Memory B cell (primary cell): ENCODE measurements around the gene CYYR1.

Source experiments
- ATAC-seq: fragments of 150-1000 bp; cut with Tn5 transposase; 2 replicates; pipeline ENCODE4 v1.10.0; 2021; ENCODE audit warnings: low read depth, mild to moderate bottlenecking, moderate library complexity
- DNase-seq, 2 donors: peaks; one replicate each; pipeline ENCODE4 v3.0.0; 2022; ENCODE audit warnings: low spot score in 2 of 2
- H3K27ac Mint-ChIP-seq: one replicate; pipeline ENCODE4 v1.8.0; 2022; ENCODE audit warnings: mild to moderate bottlenecking, moderate library complexity, mixed read lengths
- H3K27me3 Mint-ChIP-seq: one replicate; pipeline ENCODE4 v1.8.0; 2022; ENCODE audit warnings: mixed read lengths
- H3K36me3 Mint-ChIP-seq: one replicate; pipeline ENCODE4 v1.8.0; 2022; ENCODE audit warnings: mild to moderate bottlenecking, mixed read lengths
- H3K4me1 Mint-ChIP-seq: one replicate; pipeline ENCODE4 v1.8.0; 2022; ENCODE audit warnings: mixed read lengths
- H3K4me3 Mint-ChIP-seq: one replicate; pipeline ENCODE4 v1.8.0; 2022; ENCODE audit warnings: mild to moderate bottlenecking, moderate library complexity, mixed read lengths
- H3K9me3 Mint-ChIP-seq: one replicate; pipeline ENCODE4 v1.8.0; 2022; ENCODE audit warnings: mixed read lengths

The CYYR1 gene

DNA sequence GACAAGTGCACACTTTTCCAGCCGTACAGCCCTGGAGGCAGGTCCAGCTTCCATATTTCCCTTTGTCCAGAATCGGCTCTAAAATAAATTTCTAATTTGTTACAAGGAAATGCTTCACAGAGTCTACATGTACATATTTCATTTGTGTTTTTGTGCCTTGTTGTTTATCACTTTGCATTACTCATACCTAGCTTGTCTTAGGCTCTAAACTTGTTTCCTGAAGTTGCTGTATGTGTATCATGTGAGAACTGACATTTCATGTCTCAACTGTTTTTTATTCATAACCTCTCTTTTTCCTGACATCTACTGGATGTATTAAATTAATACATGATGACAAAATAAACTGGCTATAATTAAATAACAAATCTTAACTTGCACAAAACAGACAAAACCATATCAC, 7.5 kb downstream of the CYYR1 start:
- H3K27me3 Mint-ChIP-seq, result peaks cover 3% of the 10 kb centered on the region
- ATAC-seq, result no peak
- no peak for DNase-seq
- H3K4me3 Mint-ChIP-seq, result no peak overlapping the region
- H3K4me1 Mint-ChIP-seq, result no peaks in the 10 kb centered on the region
- H3K9me3 Mint-ChIP-seq, result no peaks in the 10 kb centered on the region
- H3K27ac Mint-ChIP-seq, result no peak overlapping the region
- no peaks in the 10 kb centered on the region for H3K36me3 Mint-ChIP-seq

DNA sequence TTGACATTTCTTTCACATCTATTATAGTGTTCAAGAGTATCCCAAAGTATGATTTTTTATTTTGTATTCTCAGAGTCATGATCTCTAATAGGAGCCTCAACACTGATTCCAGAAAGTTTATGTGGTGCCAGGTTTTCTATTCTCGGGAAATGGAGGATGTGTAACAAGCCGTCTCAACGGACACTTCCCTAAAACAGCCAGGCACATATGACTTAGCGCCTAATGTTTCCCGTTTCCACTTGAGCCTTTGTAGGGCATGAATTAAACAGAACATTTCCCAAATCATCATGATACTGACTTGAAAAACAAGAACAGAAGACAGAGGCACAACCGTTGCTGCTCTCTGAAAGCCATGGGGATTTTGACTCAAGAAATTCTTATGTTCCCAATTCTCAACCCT, 8.0 kb downstream of the CYYR1 start:
- H3K36me3 Mint-ChIP-seq, result no peaks in the 10 kb centered on the region
- DNase-seq (no peak), ATAC-seq (no peak)
- no peak overlapping the region for H3K27ac Mint-ChIP-seq
- no peaks in the 10 kb centered on the region for H3K9me3 Mint-ChIP-seq
- peaks cover 3% of the 10 kb centered on the region for H3K27me3 Mint-ChIP-seq
- no peak overlapping the region for H3K4me3 Mint-ChIP-seq
- H3K4me1 Mint-ChIP-seq, result no peaks in the 10 kb centered on the region

DNA sequence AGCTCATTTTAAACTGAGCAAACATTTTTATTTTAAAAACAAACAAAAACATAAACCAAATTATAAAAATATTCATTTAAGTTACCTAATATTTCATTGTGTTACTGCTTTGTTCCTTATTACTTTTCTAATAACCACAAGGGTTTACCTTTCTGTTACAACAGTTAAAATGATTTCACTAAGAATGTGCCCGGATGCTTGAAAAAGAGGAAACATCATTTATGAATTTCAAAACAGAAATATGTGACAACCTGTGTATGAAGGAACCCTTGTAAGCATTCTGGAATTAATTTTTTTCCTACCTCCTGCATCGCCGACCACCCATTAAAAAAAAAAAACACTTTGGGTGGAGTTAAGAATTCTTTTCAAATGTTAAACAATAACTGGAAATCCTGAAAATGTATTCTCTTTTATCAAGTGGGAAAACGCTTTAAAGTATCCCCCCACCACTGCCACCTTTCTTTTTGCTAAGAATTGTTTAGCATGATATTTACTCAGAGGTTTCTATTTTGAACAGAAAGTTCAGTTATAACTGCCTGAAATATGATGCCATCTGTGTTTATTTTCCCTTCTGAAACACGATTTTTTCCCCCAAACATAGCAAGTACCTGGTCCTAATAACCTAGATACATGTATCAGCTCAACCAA, 9.1 kb downstream of the CYYR1 start:
- no peaks in the 10 kb centered on the region for H3K36me3 Mint-ChIP-seq
- peaks cover 3% of the 10 kb centered on the region for H3K27me3 Mint-ChIP-seq
- no peak overlapping the region for H3K4me3 Mint-ChIP-seq
- DNase-seq (no peak), ATAC-seq (no peak)
- H3K27ac Mint-ChIP-seq, result no peak overlapping the region
- H3K4me1 Mint-ChIP-seq, result no peaks in the 10 kb centered on the region
- H3K9me3 Mint-ChIP-seq, result no peaks in the 10 kb centered on the region

DNA sequence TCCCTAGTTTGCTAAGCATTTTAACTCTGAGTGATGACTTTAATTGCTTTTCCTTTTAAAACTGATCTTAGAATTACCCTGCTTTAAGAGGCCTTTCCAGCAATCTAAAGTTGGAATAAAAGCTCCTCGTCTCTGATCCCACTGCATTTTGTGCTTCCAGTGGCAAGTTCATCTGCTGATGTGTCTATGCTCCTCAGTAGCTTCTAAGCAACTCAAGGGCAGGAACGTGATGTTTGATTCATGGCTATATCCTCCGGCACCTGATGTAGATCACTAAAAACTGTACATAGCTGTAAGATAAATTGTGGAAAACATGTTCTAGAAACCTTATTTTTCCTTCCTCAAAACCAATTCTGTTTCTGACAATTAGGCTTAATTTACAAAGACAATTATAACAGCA, 12.5 kb downstream of the CYYR1 start:
- Mint-ChIP-seq H3K9me3 (no peaks in the 10 kb centered on the region), H3K4me3 (no peak overlapping the region), H3K36me3 (no peaks in the 10 kb centered on the region), H3K4me1 (no peaks in the 10 kb centered on the region), H3K27me3 (peaks cover 3% of the 10 kb centered on the region), H3K27ac (no peak overlapping the region)
- ATAC-seq (no peak), DNase-seq (no peak)

DNA sequence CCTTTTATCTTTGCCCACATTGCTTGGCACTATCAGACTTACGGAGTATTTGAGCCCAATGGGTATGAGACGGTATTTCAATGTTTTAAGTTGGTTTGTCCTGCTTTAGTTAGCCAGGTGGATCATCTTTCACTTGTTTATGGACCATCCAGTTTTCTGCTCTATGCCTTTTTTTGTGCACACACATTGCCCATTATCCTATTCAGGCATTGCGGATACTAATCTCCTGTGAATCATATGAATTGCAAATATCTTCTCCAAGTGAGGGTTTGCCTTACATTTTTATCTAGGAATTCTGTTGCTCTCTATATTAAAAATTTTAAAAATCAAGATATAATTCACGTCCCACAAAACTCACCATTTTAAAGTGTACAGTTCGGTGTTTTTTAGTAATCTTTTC, 14.0 kb downstream of the CYYR1 start:
- no peak overlapping the region for H3K27ac Mint-ChIP-seq
- H3K4me1 Mint-ChIP-seq, result no peaks in the 10 kb centered on the region
- no peaks in the 10 kb centered on the region for H3K9me3 Mint-ChIP-seq
- no peaks in the 10 kb centered on the region for H3K36me3 Mint-ChIP-seq
- ATAC-seq, result no peak
- peaks cover 3% of the 10 kb centered on the region for H3K27me3 Mint-ChIP-seq
- no peak for DNase-seq
- H3K4me3 Mint-ChIP-seq, result no peak overlapping the region

DNA sequence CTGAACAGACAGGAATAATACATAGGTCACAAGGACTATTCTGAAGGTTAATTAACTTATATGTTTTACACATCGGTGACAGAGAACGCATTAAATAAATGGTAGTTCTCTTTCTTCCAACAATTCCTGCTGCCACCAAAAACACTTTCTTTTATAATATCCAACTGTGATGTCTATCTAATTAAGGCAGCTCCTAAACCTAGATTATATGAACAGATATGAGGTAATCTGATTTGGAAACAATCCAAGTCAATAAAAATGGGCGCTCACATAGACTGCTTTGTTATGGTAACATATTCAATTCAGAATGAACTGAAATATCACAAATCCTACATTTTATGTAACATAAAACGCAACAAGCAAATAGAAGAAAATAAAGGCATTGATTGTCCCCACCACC, 16.0 kb downstream of the CYYR1 start:
- Mint-ChIP-seq H3K27me3 (no peaks in the 10 kb centered on the region), H3K9me3 (no peaks in the 10 kb centered on the region), H3K4me3 (no peak overlapping the region), H3K4me1 (no peaks in the 10 kb centered on the region), H3K27ac (no peak overlapping the region), H3K36me3 (no peaks in the 10 kb centered on the region)
- ATAC-seq (no peak), DNase-seq (no peak)

DNA sequence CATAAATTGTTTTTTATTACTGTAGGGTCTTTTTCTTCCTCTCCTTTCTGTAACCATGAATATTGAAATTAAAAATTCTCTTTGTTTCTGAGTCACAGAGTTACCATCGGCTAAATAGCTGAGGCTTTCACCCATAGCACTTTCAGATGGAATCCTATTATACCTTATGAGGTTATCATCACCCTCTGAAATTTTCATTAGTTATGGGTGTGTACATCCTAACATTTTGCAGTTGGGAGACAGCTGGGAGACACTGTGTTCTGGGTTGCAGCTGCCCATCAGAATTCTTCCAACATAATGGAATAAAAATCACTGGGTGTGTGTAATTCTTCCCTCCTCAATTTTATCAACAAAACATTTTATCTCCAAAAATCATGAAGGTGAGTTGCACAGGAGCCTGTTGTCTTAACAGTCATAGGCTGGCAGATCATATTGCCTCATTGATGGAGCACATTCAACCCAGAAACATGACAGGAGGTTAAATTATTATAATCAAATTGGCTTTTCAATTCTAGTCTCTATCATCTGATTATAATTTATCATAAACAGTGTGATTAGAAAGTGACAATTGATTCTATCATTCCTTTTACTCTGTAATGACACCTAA, 17.4 kb downstream of the CYYR1 start:
- H3K27ac Mint-ChIP-seq, result no peak overlapping the region
- H3K36me3 Mint-ChIP-seq, result no peaks in the 10 kb centered on the region
- no peak for DNase-seq
- no peaks in the 10 kb centered on the region for H3K4me1 Mint-ChIP-seq
- no peak for ATAC-seq
- no peaks in the 10 kb centered on the region for H3K9me3 Mint-ChIP-seq
- H3K4me3 Mint-ChIP-seq, result no peak overlapping the region
- no peaks in the 10 kb centered on the region for H3K27me3 Mint-ChIP-seq

DNA sequence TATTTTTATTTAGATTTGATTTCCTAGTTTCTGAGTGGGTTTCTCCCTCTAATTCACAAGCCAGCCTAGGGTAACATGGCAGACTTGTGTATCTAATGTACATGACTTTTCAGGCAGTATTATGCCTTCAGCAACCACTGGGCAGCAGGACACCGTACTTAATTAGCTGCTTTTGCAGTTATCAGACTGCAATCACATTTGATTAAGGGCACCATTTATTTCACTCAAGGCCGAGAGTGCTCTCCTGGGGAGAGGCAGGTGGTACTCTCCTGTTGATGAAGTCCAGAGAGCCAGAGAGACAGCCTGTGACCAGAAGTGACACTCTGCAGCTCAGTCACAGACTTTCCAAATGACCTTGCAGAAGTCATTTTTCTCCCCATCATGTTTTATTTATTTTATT, 18.7 kb downstream of the CYYR1 start:
- DNase-seq (no peak), ATAC-seq (no peak)
- Mint-ChIP-seq H3K27me3 (no peaks in the 10 kb centered on the region), H3K4me1 (no peaks in the 10 kb centered on the region), H3K9me3 (no peaks in the 10 kb centered on the region), H3K27ac (no peak overlapping the region), H3K36me3 (no peaks in the 10 kb centered on the region), H3K4me3 (no peak overlapping the region)

DNA sequence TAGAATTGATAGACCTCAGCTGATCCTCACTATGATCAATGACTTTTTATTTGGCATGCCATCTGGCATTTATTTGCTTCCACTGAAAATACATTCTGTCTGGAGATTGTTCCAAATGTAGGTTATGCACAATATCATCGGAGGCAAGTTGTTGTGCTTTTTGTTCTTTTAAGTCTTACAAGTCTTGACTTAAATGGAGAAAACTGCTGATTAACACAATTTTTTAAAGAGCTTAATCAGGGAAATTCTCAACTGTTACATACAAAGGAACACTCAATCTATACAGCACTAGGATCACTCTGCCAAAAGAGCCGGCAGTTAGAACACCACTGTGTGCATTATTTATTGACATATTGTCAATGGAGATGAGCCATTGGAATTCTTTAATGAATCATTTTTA, 19.2 kb downstream of the CYYR1 start:
- no peaks in the 10 kb centered on the region for H3K27me3 Mint-ChIP-seq
- no peak overlapping the region for H3K4me3 Mint-ChIP-seq
- H3K4me1 Mint-ChIP-seq, result no peaks in the 10 kb centered on the region
- DNase-seq, result no peak
- H3K36me3 Mint-ChIP-seq, result no peaks in the 10 kb centered on the region
- H3K27ac Mint-ChIP-seq, result no peak overlapping the region
- no peak for ATAC-seq
- no peaks in the 10 kb centered on the region for H3K9me3 Mint-ChIP-seq

DNA sequence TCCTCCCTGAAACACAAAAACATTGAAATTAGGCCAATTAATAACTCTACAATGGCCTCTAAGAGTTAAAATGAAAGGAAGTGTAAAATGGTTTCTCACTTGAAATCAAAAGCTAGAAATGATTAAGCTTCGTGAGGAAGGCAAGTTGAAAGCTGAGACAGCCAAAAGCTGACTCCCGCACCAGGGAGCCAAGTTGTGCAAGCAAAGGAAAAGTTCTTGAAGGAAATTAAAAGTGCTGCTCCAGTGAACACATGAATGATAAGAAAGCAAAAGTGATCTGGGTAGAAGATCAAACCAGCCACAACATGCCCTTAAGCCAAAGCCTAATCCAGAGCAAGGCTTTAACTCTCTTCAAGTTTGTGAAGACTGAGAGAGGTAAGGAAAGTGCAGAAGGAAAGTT, 22.8 kb downstream of the CYYR1 start:
- Mint-ChIP-seq H3K27me3 (no peaks in the 10 kb centered on the region), H3K36me3 (no peaks in the 10 kb centered on the region), H3K4me3 (no peak overlapping the region), H3K9me3 (no peaks in the 10 kb centered on the region), H3K27ac (no peak overlapping the region), H3K4me1 (no peaks in the 10 kb centered on the region)
- DNase-seq (no peak), ATAC-seq (no peak)

DNA sequence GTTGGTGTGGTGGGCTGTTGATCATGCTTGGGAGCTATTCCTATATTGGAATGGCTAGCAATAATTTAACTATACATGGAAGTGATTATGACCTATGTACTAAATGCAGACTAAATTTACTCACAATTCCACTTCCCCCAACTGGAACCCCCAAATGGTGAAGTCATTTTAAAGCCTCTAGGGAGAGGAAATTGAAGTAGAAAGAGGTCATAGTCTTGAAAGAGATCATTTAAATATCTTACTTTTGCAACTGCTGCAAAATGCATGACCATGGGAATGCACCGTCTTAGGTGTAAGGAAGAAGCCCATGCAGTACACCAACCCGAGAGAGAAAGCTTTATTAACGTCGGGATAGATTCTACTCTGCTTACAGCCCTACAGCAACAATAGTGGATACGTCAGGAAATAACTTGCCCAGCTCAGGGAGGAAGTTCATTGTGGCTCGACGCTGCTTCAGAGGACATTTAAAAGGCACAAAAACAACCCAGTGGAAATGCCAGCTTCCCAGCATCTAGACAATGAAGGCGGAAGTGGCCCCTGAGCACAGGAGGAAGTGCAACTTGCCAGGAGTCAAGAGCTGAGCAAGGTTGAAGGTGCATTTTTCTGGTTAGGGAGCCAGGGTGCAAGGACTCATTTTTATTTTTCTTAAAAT, 26.5 kb downstream of the CYYR1 start:
- H3K4me1 Mint-ChIP-seq, result no peaks in the 10 kb centered on the region
- no peak for ATAC-seq
- peaks cover 2% of the 10 kb centered on the region for H3K9me3 Mint-ChIP-seq
- H3K27me3 Mint-ChIP-seq, result no peaks in the 10 kb centered on the region
- H3K27ac Mint-ChIP-seq, result no peak overlapping the region
- no peak overlapping the region for H3K4me3 Mint-ChIP-seq
- DNase-seq, result no peak
- H3K36me3 Mint-ChIP-seq, result no peaks in the 10 kb centered on the region

DNA sequence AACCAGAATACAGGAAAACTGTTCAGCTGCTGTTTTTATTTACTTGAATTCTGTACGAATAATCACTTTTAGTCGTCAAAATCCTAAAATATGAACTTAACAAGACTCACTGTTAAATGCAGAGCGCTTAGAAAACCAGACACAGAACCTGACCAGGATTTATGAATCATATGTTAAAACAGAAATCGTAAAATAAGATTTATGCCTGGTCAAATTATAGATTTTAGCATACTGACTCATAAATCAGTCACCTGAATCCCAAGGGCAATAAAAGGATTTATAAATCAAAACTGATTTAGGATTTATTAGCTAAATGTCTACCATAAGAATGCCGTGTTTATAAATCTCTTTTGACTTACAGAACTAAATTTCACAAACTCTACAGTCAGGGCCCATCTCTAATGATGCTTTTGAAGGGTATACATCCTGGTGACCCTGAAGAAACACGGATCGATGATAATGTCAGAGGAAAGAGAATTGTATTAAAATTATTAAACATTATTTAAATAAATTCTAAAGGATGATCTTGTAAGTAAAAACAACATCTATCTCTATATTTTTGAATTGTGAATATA, 28.8 kb downstream of the CYYR1 start:
- no peak for DNase-seq
- ATAC-seq, result no peak
- H3K27me3 Mint-ChIP-seq, result no peaks in the 10 kb centered on the region
- no peaks in the 10 kb centered on the region for H3K36me3 Mint-ChIP-seq
- H3K4me1 Mint-ChIP-seq, result no peaks in the 10 kb centered on the region
- peaks cover 2% of the 10 kb centered on the region for H3K9me3 Mint-ChIP-seq
- no peak overlapping the region for H3K4me3 Mint-ChIP-seq
- H3K27ac Mint-ChIP-seq, result no peak overlapping the region

DNA sequence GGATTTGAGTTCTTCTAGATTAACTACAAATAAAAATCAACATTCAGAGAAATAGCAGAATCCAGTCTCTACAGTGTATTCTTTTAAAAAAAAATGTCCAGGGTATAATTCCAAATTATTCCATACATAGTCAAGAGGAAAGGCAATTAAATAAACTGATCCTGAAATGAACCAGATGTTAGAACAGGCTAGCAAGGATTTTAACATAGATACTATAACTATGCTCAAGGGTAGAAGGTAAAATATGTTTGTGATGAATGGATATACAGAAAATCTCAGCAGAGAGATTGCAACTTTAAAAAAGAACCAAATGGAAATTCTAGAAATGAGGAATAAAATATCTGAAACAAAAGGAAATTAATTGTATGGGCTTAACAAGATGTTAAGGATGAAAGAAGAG, 32.4 kb downstream of the CYYR1 start:
- no peak for DNase-seq
- Mint-ChIP-seq H3K9me3 (peaks cover 3% of the 10 kb centered on the region), H3K4me1 (no peaks in the 10 kb centered on the region), H3K4me3 (no peak overlapping the region), H3K27ac (no peak overlapping the region), H3K36me3 (no peaks in the 10 kb centered on the region), H3K27me3 (no peaks in the 10 kb centered on the region)
- ATAC-seq, result no peak

DNA sequence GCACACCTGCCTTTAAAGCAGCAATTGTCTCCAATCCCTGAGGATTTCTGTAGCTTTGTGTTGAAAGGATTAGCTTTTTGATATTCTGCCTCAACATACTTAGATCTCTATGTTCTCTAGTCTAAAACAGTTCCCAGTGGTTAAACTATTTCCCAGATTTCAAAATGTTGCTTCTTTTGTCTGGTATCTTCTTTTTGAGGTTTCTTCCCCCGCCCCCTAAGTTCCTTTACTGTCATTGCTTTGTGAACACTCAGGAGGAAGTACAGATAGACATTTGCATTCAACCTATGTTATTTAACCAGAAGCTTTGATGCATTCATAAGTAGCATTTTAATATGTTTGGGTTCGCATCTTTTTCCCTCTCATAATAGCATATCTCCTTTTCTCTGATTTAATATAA, 33.5 kb downstream of the CYYR1 start:
- H3K36me3 Mint-ChIP-seq, result no peaks in the 10 kb centered on the region
- ATAC-seq (no peak), DNase-seq (no peak)
- no peak overlapping the region for H3K4me3 Mint-ChIP-seq
- H3K27me3 Mint-ChIP-seq, result no peaks in the 10 kb centered on the region
- no peak overlapping the region for H3K27ac Mint-ChIP-seq
- H3K9me3 Mint-ChIP-seq, result peaks cover 3% of the 10 kb centered on the region
- H3K4me1 Mint-ChIP-seq, result no peaks in the 10 kb centered on the region

DNA sequence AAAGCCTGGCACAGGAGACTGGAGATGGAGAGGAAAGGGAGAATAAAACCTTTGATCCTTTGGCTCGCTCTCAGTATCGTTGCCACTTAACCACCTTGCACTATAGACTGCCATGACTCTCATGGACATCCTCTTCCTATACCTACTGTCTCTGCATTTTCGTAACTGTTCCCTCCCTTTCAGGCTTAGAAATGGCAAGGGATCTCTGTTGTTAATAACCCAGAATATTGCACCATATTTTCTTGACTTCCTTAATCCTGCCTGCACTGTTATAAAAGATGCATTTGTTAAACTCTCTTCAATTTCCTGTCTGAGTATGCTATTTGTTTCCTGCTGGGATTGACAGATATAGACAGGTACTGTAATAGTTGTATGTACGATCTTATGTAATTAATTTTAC, 38.6 kb downstream of the CYYR1 start:
- DNase-seq (no peak), ATAC-seq (no peak)
- Mint-ChIP-seq H3K27me3 (no peaks in the 10 kb centered on the region), H3K9me3 (peaks cover 3% of the 10 kb centered on the region), H3K4me1 (no peaks in the 10 kb centered on the region), H3K4me3 (no peak overlapping the region), H3K36me3 (no peaks in the 10 kb centered on the region), H3K27ac (no peak overlapping the region)
